ENCODE data around the gene GPR137.

- TF ChIP-seq CTCF (IDR thresholded peaks at IDR 0.05): no peak
- TF ChIP-seq POLR2A (IDR thresholded peaks at IDR 0.05): no peak
- TF ChIP-seq EP300 (IDR thresholded peaks at IDR 0.05): no peak
These were observed 42.3 kb downstream of the GPR137 start for GRCh38 chr11:64327993-64328392.
